HG02588 (cell line): ENCODE data around the gene ITCH.
"Not testable (repeated sequence)": the region's sequence is repeated elsewhere in the genome, so short reads cannot be mapped to it uniquely, and the experiment has no call there.

Experiments used
- ATAC-seq: cut with Tn5 transposase; IDR thresholded peaks from one replicate; pipeline ENCODE4 v1.9.1; 2021; ENCODE audit warnings: mild to moderate bottlenecking, moderate library complexity; ENCODE audit not compliant: unreplicated experiment

ITCH gene

DNA sequence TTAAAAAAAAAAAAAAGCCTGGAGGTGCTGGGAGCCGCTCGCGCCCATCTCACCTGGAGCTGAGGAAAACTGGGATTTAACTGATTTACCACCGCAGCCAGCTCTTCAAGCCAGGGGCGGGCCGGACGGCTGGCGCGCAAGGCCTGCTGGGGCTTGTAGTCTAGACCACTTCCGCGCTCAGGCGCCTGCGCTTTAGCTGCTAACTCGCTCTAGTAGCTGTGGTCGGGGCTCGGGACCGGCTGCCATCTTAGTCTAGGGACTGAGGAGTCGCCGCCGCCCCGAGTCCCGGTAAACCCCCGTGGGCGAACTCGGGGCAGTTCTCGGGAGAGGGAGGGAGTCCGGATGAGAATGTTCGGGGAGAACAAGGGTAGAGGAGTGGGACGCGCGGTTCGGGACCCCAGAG, at the start of gene ITCH:
TSS of gene ITCH (plus strand) at position 212 of the 403 bp plus-strand sequence. CDS start 30,539 bp downstream, outside the sequence.
- peak; percentile 93 for ATAC-seq

DNA sequence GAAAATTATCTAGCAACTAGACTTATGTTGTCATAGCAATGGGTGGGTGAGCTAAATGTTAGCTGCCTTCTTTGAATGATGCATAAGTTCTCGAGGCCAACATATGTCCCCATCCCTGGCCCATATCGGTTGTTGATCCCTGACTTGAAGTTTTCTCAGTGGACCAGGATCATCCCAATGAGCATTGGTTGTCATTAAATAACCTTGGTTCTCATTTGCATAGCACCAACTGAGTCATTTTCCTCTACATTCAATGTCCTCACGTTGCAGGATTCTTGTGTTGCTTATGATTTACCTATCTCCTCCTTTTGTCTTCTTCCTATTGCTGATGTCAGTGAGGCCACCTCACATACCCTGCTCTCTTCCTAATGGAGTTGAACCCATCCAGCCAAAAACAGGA, 47.8 kb upstream of the ITCH start:
- no peak for ATAC-seq

DNA sequence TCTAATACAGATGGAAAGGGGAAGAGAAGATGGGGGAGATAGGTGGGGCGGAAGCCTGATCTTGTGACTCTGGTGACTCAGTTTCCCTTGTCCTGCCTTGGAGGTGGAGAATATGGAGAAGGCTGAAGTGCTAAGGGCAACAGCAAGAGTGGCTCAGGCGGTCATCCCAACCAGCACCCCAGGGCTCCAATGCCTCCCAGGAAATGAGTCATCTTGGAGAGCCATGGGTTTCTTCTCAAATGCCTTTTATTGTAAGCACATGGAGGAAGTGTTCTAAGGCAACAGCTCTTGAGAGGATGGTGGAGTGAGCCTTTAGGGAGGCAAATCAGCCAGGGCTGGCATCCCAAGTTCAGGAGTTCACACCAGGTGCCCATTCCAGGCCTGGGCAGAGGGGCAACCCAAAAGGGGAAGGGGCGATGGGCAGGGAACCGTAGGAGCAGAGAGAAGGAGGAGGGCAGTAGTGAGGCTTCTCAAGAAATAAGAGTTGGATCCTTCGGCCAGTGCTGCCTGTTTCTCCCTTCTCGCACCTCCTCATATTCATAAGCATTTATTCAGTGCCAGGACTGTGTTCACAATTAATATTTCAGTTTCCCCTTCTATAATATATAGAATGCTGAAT, 46.8 kb upstream of the ITCH start:
- no peak for ATAC-seq

DNA sequence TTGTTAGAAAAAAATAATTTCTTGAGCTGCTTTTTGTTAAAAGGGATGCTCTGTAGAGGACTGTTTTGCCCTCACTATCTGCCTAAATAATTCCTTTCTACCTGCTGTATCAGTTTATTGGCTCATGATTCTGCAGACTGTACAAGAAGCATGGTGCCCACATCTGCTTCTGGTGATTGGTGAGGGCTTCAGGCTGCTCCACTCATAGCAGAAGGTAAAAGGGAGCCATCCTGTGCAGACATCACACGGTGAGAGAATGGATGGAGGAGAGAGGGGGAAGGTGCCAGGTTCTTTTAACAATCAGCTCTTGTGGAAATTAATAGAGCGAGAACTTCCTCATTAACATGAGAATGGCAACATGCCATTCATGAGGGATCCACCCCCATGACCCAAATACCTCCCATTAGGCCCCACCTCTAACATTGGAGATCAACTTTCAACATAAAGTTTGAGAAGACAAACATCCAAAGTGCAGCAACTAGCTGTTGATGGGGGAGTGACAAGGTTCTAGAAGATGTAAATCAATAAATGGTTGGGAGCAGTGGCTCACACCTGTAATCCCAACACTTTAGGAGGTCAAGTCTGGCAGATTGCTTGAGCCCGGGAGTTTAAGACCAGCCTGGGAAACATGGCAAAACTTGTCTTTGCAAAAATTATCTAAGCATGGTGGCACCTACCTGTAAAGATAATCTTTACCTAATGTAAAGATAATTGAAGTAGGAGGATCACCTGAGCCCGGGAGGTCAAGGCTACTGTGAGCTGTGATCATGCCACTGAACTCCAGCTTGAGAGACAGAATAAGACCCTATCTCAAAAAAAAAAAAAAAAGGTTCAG, 44.2 kb upstream of the ITCH start:
- no peak for ATAC-seq

DNA sequence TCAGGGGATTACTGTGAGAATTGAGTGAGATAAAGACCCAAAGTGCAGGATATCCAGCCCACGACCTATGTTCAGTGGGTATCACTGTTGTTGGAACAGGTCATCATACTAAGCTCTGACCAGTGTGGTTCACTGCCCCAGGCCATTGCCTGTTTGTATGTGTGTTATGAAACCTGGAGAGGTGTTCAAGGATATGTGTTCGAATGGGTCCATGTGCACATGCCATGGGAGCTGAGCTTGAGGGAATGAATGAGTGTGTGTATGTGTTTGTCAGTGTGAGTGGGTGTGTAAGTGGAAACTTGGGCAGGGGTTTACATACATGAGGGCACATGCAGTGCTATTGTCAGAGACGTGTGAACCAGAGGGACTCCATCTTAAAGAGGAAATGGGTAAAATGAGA, 42.2 kb upstream of the ITCH start:
- ATAC-seq = no peak

DNA sequence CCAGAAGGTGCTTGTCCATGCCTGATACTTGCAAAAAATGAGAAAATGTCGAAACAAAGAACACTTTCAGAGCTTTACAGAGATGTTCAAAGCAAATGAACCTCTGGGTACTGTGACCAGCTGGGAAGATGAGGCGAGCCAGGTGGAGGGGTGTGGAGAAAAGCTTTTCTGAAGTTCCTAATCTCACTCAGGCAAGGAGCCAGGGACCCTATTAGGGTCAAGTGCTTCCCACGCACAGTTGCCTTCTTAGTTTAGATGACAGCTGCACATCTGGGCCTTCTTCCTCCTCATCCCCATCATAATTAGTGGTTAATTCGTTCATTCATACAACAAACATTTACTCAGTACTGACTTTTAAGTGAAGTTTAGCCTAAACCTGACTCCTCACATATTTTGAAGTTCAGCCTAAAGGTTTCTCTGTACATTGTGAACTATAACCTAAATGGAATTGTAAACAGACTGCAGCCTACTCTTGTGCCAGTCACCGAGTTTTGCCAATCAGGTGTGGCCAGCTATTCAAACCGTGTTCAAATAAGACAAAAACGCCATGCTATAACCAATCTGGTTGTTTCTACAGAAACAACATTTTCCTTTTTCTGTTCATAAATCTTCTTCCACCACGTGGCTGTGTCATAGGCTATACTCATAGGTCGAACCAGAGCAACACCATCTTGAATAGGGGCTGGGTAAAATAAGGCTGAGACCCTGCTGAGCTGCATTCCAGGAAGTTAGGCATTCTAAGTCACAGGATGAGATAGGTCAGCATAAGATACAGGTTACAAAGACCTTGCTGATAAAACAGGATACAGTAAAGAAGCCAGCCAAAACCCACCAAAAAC, 40.6 kb upstream of the ITCH start:
- ATAC-seq = no peak

DNA sequence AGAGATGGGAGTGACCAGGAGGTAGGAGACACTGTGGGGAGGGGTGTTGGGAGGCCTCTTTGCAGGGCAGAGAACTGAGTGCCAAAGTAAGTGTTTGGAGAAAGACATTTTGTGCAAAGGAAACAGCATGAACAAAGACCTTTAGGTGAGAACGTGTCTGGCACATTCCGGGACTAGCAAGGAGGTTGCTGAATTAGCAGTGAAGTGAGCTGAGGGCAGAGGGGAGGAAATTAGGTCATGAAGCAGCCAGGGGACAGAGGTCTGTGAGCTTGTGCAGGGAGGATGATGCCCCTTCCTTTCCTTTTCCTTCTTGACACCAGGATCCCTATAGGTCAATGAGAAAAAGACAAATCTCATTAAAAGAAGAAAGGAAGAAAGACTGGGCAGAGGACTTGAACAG, 38.5 kb upstream of the ITCH start:
- no peak for ATAC-seq

DNA sequence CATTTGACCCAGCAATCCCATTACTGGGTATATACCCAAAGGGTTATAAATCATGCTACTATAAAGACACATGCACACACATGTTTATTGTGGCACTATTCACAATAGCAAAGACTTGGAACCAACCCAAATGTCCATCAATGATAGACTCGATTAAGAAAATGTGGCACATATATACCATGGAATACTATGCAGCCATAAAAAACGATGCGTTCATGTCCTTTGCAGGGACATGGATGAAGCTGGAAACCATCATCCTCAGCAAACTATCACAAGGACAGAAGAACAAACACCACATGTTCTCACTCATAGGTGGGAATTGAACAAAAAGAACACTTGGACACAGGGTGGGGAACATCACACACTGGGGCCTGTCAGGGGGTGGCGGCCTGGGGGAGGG, 34.9 kb upstream of the ITCH start:
- ATAC-seq = not testable (repeated sequence)

DNA sequence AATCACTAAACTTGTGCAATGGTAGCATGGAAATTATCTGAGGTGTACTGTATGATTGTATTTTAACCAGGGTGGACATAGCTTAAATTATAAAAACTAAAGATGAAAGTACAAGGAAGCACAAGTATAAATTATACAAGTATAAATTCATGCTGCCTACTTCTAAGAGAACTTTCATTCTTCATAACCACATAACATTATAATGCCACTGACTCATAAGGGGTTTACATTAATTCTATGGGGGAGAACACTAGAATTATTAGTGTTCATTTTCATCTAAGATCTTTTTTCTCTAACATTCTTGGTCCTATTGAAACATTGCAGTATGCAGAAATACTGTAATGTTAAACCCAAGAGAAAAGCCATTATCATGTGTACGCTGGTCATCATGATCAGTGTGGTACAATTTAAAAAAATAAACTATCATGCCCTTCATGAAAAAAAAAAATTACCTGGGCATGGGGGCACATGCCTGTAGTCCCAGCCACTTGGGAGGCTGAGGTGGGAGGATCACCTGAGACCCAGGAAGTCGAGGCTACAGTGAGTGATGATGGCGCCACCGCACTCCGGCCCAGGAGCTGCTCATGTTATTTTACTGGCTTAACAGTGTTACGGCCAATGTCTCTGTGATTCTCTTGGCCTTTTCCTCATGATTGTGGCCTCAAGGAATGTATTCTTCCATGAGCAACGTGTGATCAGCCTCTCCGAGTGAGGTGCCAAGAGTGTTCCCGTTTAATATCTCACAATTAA, 34.0 kb upstream of the ITCH start:
- ATAC-seq = no peak

DNA sequence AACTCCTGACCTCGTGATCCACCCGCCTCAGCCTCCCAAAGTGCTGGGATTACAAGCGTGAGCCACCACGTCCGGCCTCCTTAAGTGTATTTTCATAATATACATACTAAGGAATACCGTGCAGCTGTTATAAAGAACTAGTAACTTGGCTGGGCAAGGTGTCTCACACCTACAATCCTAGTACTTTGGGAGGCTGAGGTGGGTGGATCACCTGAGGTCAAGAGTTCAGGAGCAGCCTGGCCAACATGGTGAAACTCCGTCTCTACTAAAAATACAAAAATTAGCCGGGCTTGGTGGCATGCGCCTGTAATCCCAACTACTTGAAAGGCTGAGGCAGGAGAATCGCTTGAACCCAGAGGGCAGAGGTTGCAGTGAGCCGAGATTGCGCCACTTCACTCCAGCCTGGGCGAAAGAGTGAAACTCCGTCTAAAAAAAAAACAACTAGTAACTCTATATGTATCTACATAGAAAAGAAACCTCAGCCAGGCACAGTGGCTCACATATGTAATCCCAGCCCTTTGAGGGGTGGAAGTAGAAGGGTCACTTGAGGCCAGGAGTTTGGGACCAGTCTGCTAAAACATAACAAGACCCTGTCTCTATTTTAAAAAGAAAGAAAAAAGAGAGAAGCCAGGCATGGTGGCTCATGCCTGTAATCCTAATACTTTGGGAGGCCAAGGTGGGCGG, 32.1 kb upstream of the ITCH start:
- not testable (repeated sequence) for ATAC-seq

DNA sequence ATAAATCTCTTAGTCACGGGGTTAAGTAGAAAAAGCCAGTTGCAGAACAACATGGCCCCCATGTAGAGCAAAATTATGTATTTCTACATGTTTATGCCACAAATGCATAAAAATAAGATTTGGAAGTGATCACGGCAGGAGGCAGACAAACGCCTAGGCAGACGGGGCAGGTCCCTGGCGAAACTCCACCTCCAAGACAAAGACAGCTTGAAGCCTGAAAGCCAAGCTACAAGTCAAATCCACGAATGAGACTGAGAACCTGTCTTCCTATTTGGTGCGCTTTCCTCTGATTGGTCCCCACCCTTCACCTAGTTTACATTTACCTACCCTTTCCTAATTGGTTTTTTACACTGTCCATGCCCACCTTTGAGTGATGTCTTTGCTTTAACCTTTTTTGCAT, 31.2 kb upstream of the ITCH start:
- no peak for ATAC-seq

DNA sequence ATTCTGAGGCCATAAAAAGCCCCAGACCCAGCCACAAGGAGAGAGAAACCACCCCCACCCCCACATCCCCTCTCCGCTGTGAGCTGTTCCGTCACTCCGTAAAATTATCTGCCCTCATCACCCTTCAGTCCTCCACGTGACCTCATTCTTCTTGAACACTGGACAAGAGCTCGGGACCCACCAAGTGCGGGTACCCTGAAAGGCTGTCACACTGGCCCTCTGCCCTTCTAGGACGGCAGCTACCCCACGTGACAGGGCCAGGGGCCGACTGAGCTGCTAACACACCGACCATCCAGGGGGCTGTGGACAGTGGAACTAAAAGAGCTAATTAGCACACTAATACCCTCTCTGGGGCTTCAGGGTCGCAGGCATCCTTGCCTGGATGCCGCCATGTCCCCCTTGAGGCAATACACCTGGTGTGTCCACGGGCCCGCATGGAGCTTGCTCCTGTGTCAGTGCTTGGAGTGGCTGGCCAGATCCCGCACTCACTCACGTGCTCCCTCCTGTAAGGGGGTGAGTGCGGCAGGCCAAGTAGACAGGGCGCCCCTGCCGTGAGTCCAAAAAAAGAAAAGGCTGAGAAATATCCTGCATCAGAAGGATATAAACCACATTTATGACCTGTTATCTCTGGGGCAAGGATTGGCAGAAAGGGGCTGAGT, 30.7 kb upstream of the ITCH start:
- ATAC-seq = no peak

DNA sequence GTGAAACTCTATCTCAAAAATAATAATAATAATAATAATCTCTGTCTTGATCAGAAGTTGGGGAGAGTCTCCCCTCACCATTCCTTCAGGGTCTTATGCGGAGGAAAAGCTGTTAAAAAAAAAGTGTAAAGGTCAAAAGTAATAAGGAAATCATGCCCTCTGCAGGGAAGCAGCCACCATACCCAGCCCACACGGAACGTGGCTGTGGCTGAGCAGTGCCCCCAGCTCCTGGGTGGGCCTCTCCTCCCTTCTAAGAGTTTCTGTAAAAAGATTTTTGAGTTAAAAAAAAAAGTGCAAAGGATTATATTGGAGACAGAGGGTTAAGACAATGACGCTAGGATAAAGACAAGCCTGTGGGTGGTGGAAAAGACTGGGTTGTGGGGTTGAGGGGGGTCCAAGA, 29.3 kb upstream of the ITCH start:
- no peak for ATAC-seq

DNA sequence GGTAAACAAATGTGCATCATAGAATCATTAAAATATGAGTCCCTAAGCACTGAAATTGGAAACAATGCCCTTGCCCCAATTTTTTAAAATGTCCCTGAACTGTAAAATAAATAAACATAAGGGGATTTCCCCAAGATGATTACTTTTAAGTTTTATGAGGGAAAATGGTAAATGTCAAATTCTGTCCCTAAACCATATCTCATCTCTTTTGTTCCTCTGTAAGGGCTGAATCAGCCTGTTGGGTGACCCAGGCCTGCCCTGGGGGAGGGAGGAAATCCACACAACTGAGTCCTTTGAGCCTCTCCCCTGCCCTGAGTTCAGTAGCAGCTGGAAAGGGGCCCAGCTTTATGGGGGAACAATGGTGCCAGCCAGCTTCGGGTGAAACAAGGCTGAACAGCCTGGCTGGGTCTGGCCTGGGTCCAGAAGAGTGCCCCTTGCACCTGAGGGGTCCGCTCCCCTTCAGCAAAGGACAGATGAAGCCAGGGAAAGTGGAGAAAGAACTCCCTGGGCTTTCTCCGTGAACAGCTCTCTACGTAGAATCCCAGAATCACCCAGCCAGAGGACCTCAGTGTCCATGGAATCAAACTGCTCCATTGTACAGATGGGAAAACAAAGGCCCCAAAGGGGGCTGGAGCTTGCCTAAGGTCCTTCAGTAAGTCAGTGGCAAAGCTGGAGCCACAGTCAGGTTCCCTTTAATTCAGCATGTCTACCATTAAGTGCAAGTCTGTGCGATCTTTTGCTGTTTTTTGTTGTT, 28.2 kb upstream of the ITCH start:
- no peak for ATAC-seq

DNA sequence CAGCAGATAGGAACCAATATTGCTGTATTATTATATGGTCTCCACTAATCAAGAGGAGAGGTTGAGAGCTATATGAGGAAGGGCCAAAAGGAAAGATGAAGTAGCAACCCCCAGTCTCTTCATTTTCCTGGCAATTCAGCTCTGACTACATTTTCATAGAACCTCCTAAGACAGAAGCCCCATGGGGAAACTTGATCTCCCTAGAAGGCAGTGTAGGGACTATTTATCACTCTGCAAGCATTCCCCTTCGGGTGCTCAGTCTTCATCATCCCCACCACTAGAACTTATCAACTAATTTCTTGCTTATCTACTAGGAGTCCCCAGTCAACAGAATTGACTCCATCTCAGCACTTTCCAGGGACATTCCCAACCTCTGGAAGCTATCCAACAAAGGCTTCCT, 25.5 kb upstream of the ITCH start:
- no peak for ATAC-seq

DNA sequence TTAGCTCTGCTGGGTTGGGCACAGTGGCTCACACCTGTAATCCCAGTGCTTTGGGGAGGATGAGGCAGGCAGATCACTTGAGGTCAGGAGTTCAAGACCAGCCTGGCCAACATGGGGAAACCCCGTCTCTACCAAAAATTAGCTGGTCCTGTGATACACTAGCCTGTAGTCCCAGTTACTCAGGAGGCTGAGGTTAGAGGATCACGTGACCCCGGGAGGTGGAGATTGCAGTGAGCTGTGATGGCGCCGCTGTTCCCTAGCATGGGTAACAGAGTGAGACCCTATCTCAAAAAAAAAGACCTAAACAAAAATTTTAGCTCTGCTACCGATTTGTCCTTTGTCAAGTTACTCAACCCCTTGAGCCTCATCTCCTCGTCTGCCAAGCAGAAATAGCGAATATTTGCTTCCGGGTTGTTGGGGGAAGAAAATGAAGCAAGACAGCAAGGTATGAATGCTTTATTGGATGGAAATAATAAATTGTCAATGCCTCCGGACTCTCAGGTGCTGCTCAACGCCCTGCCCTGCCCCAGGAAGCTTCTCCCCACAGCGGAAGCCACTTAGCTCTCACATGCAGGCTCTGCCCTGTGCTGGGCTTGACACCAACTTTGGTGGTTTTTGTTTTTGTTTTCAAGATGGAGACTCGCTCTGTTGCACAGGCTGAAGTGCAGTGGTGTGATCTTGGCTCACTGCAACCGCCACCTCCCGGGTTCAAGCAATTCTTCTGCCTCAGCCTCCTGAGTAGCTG, 24.9 kb upstream of the ITCH start:
- ATAC-seq = no peak

DNA sequence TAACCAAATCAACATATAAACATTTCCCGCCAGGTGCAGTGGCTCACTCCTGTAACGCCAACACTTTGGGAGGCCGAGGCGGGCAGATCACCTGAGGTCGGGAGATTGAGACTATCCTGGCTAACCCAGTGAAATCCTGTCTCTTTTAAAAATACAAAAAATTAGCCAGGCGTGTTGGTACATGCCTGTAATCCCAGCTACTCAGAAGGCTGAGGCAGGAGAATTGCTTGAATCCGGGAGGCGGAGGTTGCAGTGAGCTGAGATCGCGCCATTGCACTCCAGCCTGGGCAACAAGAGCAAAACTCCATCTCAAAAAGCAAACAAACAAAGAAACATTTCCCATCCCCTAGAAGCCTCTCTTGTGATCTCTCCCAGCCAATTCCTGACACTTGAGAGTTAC, 22.3 kb upstream of the ITCH start:
- ATAC-seq = not testable (repeated sequence)

DNA sequence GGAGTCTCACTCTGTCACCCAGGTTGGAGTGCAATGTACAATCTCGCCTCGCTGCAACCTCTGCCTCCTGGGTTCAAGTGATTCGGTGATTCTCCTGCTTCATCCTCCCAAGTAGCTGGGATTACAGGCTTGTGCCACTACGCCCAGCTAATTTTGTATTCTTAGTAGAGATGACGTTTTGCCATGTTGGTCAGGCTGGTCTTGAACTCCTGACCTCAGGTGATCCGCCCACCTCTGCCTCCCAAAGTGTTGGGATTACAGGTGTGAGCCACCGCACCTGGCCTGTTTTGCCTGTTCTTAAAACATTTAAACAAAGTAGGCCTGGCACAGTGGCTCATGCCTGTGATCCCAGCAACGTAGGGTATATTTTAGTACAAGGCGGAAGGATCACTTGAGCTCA, 21.9 kb upstream of the ITCH start:
- ATAC-seq = not testable (repeated sequence)
